ENCODE results near the gene INPPL1.

DNA sequence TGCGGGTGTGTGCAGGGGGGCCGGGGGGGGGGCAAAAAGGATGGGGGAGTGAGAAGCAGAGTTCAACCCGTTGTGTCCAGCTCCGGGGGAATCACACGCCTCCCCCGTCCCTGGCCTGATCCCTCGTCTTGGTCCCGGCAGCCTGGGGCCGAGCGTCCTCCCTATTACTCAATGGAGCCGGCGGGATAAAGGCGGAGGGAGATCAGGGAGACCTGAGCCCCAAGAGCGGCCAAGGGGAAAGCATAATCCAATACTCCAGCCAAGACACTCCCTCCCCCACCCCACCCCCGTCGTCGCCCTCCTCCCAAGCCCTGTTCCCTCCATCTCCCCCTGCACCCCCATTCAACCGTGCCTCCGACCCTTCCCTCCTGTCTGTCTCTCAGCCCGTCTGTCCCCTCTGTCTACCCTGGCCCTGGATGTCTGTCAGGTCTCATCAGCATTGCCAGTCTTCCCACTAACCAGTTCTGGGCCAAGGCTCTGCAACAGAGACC is 16.8 kb downstream of the INPPL1 start:
- TF ChIP-seq, protein P1, sequence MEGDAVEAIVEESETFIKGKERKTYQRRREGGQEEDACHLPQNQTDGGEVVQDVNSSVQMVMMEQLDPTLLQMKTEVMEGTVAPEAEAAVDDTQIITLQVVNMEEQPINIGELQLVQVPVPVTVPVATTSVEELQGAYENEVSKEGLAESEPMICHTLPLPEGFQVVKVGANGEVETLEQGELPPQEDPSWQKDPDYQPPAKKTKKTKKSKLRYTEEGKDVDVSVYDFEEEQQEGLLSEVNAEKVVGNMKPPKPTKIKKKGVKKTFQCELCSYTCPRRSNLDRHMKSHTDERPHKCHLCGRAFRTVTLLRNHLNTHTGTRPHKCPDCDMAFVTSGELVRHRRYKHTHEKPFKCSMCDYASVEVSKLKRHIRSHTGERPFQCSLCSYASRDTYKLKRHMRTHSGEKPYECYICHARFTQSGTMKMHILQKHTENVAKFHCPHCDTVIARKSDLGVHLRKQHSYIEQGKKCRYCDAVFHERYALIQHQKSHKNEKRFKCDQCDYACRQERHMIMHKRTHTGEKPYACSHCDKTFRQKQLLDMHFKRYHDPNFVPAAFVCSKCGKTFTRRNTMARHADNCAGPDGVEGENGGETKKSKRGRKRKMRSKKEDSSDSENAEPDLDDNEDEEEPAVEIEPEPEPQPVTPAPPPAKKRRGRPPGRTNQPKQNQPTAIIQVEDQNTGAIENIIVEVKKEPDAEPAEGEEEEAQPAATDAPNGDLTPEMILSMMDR (IDR thresholded peaks at IDR 0.05) = no peak
- no peak for TF ChIP-seq POLR2A (IDR thresholded peaks at IDR 0.05)

Data from sigmoid colon (tissue), 3 donors.